Limb (tissue), 2 donors: Measurements from ENCODE around the gene CD109.
"Not testable (repeated sequence)": the region's sequence is repeated elsewhere in the genome, so short reads cannot be mapped to it uniquely, and the experiment has no call there.

Experiments used
- DNase-seq, 2 donors: peaks; one replicate each; pipeline ENCODE4 v3.0.0-alpha.2; 2016; ENCODE audit errors: extremely low spot score in 2 of 2

The CD109 gene

DNA sequence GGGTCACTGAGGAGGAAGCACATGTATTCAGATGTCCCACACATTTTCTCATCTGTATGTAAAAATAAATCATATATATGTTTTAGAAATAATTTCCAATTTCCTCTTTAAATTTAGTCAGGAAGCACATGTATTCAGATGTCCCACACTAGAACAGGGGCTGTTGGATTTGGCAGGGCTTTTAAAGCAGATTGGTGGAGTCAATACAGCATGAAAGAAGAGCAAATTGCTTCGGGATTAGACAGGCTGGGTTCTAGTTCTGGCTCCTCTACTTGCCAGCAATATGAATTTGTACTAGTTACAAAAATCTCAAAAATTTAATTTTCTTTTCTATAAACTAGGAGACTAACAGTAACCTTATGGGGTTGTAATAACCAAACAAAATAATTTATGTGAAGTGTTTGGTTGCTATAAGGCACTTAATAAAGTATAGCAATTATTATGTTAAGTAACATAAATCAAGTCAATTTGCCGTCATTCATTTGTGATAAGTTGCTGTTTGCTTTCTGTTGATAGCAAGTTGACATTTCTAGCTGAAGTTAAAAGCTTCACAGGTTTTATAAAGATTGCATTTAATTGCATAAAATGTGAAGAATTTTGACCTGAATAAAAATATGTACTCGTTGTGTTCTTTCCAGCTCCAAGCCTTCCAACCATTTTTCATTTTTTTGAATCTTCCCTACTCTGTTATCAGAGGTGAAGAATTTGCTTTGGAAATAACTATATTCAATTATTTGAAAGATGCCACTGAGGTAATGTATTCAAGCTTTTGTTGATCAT, 88.9 kb downstream of the CD109 start:
- no peak for DNase-seq

- DNase-seq: no peak
Measured at GRCh38 chr6:73790574-73790973, 94.6 kb downstream of the CD109 start.

GRCh38 chr6:73791336-73791735, 95.3 kb downstream of the CD109 start:
- no peak for DNase-seq

- no peak for DNase-seq
Measured at GRCh38 chr6:73792738-73793137, 96.7 kb downstream of the CD109 start.

DNA sequence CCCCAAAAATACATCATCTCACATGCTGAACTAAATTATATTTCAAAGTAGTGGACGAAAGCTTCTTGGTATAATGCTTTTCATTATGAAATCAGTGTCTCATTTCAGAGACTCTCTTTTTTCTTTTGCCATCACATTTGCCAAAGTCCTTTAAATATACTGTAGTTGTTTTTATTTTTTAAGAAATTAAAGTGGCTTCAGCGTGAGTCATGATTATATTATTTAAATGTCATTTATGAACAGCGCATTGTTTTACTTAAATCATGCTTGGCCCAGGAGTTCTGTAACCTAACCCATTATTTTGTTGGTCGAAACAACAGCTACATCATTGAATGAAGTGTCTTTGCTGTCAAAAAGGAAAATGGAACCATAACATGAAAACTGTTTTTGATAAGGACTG, 100.9 kb downstream of the CD109 start:
- DNase-seq: no peak

DNA sequence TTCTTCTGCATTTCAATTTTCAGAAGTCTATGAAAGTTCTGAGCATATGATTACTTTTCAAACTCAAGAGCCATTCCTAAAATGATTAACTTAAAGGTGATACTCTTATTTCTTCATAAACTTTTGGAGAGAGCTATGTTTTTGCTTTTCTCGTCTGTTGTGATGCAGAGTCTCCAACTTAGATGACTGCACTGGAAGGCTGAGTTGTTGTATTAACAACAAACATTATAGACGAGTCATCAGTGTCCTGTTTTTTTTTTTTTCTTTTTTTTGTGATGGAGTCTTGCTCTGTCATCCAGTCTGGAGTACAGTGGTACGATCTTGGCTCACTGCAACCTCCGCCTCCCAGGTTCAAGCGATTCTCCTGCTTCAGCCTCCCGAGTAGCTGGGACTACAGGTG, 101.9 kb downstream of the CD109 start:
- DNase-seq: no peak

GRCh38 chr6:73798592-73798991, 102.6 kb downstream of the CD109 start:
- no peak for DNase-seq

DNA sequence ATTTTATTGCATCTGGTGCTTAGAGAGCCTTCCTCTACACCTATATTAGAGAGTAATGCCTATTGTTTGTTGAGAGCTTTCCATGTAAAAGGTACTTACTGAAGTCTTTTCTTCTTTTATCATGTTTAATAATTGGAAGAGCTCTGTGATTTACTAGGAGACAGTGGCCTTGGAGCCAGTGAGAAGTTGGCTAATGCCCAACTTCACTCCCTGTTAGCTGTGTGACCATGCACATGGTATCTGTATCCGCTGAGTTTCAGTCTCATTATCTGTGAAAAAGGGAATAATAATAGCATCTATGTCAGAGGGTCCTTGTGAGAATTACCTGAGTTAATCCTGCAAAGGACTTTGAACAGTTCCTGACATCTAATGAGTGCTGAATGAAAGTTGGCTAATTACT, 105.0 kb downstream of the CD109 start:
- no peak for DNase-seq

GRCh38 chr6:73801652-73802268, 105.8 kb downstream of the CD109 start:
- no peak for DNase-seq

DNA sequence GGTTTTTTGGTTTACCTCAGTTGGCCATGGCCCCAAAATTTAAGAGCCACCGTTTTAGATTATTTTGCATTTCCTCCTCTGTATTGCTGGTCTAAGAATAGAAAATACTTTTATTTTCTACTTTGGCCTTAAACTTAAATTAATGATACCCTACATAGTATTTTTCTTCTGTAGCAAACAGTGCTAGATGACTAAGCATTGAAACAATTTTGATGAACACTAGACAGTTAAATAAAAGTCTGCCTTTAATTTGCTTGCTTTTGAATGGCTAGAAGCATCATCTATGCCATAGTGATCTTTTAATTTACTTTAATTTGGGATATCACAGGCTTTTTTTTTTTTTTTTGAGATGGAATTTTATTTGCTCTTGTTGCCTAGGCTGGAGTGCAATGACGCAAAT, 106.4 kb downstream of the CD109 start:
- DNase-seq: no peak

- peak; percentile 39 to 41 for DNase-seq
Measured at GRCh38 chr6:73803562-73804241, 107.7 kb downstream of the CD109 start.

DNA sequence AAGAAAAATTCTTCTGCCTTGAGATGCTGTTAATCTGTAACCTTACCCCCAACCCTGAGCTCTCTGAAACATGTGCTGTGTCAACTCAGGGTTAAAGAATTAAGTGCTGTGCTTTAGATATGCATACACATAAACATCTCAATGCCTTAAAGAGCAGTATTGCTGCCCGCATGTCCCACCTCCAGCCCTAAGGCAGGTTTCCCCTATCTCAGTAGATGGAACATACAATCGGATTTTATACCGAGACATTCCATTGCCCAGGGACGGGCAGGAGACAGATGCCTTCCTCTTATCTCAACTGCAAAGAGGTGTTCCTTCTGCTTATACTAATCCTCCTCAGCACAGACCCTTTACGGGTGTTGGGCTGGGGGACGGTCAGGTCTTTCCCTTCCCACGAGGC, 109.2 kb downstream of the CD109 start:
- not testable (repeated sequence) for DNase-seq

- DNase-seq: not testable (repeated sequence)
Measured at GRCh38 chr6:73805982-73806381, 110.0 kb downstream of the CD109 start.

GRCh38 chr6:73811706-73812105, 115.7 kb downstream of the CD109 start:
- no peak for DNase-seq

DNA sequence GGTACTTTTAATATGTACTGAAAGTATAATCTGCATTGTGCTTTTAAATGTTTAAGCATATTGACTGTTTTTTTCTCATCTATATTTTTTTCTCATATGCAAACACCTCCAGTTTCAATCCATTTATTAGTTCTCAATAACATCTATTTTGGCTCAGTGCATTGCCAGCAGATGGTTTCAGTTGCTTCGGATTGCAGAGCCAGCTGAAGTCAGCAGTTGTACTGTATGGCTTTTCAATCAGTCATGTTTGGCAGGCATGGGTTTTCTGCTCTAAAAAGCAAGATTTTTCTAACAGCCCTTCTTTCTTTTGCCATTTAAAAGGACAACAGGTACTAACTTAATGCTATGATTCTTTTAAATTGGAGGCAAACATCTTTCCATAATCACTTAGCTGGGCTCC, 121.2 kb downstream of the CD109 start:
- DNase-seq: peak in 1 of 2 donors; percentile 50

DNA sequence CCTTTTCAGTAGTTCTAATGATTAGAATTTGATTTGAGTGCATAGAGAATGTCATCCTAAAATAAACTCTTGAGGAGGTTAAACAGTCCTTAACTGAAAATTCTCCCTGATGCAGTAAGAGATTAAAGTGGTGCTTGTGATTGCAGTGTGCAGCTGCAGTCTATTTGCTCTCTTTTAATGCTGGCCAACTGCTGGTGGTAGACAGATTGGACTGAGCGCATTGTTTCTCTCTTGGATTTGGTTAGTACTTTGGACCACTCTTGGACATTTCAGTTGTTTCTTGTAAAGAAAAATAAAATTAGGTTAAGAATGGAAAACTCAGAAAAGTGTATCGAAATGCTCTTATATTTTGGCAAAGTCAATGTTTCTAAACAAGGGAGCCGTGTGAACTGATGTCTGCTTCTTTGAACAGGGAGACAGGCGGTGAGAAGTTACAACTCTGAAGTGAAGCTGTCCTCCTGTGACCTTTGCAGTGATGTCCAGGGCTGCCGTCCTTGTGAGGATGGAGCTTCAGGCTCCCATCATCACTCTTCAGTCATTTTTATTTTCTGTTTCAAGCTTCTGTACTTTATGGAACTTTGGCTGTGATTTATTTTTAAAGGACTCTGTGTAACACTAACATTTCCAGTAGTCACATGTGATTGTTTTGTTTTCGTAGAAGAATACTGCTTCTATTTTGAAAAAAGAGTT, 127.2 kb downstream of the CD109 start:
- DNase-seq: no peak

GRCh38 chr6:73823832-73824231, 127.8 kb downstream of the CD109 start:
- no peak for DNase-seq

- DNase-seq: no peak
Measured at GRCh38 chr6:73826571-73826970, 130.6 kb downstream of the CD109 start.

GRCh38 chr6:73830119-73830518, 134.1 kb downstream of the CD109 start:
- no peak for DNase-seq

DNA sequence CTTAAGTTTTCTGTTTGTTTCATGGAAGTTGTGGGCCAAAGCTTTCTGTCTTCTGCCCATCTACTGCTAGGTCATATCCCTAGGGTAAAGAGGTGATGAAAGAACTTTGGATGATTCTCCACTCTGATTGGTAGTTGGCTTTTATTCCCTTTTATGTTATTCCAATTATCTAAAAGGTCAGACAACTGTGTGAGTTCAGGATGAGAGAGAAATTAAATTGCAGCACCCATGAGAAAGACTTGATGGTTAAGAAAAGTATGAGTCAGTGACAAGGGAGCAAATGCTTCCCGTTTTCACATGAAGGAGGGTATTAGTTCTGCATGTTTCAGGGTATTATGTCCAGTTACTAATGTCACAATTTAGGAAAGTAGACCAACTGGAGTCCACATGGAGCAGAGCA, 136.3 kb downstream of the CD109 start:
- DNase-seq: no peak

DNA sequence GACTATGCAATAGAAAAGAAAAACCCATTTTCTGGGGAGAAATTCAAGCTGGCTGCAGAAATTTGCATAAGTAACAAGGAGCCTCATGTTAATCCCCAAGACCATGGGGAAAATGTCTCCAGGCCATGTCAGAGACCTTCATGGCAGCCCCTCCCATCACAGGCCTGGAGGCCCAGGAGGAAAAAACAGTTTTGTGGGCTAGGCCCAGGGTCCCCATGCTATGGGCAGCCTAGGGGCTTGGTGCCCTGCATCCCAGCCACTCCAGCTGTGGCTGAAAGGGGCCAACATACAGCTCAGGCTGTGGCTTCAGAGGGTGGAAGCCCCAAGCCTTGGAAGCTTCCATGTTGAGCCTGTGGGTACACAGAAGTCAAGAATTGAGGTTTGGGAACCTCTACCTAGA, 148.7 kb downstream of the CD109 start:
- not testable (repeated sequence) for DNase-seq

DNA sequence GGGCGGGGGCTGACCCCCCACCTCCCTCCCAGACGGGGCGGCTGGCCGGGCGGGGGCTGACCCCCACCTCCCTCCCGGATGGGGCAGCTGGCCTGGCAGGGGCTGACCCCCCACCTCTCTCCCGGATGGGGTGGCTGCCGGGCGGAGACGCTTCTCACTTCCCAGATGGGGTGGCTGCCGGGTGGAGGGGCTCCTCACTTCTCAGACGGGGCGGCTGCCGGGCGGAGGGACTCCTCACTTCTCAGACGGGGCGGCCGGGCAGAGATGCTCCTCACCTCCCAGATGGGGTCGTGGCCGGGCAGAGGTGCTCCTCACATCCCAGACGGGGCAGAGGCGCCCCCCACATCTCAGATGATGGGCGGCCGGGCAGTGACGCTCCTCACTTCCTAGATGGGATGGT, 155.0 kb downstream of the CD109 start:
- not testable (repeated sequence) for DNase-seq
